ENCODE data around the gene OR4F6. TPM values are rescaled to one million over a fixed set of nuclear protein-coding genes. Genes with fewer than 3 reads are reported as not detected.

The OR4F6 gene
- total RNA-seq, 1 donor from 2014 or later: not detected

DNA sequence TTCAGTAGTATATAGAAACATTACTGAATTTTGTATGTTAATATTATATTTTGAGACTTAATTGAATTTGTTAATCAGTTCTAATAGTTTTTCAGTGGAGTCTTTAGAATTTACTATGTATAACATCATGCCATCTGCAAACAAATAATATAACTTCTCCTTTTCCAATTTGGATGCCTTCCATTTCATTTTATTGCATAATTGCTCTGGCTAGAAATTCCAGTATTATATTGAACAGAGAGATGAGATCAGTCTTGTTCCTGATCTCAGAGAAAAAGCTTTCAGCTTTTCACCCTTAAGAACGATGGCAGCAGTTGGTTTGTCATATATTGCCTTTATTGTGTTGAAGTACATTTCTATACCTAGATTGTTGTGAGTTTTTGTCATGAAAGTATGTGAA, 49.0 kb downstream of the OR4F6 start:
- Mint-ChIP-seq H3K9me3 (ENCODE audit: unreplicated experiment) (no peaks in the 10 kb centered on the region), H3K4me3 (ENCODE audit: unreplicated experiment) (no peak overlapping the region), H3K27me3 (ENCODE audit: unreplicated experiment) (no peaks in the 10 kb centered on the region), H3K27ac (ENCODE audit: unreplicated experiment) (no peak overlapping the region), H3K4me1 (ENCODE audit: unreplicated experiment) (no peaks in the 10 kb centered on the region), H3K36me3 (ENCODE audit: low read depth, unreplicated experiment) (no peaks in the 10 kb centered on the region)
- TF ChIP-seq, protein P1, sequence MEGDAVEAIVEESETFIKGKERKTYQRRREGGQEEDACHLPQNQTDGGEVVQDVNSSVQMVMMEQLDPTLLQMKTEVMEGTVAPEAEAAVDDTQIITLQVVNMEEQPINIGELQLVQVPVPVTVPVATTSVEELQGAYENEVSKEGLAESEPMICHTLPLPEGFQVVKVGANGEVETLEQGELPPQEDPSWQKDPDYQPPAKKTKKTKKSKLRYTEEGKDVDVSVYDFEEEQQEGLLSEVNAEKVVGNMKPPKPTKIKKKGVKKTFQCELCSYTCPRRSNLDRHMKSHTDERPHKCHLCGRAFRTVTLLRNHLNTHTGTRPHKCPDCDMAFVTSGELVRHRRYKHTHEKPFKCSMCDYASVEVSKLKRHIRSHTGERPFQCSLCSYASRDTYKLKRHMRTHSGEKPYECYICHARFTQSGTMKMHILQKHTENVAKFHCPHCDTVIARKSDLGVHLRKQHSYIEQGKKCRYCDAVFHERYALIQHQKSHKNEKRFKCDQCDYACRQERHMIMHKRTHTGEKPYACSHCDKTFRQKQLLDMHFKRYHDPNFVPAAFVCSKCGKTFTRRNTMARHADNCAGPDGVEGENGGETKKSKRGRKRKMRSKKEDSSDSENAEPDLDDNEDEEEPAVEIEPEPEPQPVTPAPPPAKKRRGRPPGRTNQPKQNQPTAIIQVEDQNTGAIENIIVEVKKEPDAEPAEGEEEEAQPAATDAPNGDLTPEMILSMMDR (IDR thresholded peaks at IDR 0.05; ENCODE audit: unreplicated experiment): no peak
- DNase-seq (ENCODE audit: low spot score): no peak

Other genes with a start within 250 kb of the OR4F6 start
- 37.7 TPM for gene TM2D3, start 151.1 kb upstream of the OR4F6 start, total RNA-seq (ENCODE audit: unreplicated experiment)
- gene TARS3, start 79.0 kb upstream of the OR4F6 start, total RNA-seq (ENCODE audit: unreplicated experiment): 8.2 TPM
- gene OR4F15, start 8.7 kb downstream of the OR4F6 start, total RNA-seq (ENCODE audit: unreplicated experiment): not detected

All from endothelial cell (in vitro differentiated cells).